ENCODE results near the gene BBS7. TPM values are rescaled to one million over a fixed set of nuclear protein-coding genes. Genes with fewer than 3 reads are reported as not detected.
A peak's percentile ranks its signal among the peaks of the same experiment; 100 is the strongest.

BBS7 gene
- total and polyA plus RNA-seq, 10 of the 15 experiments (the other 5 are each of a cell fraction or from before 2014, with no cell fraction given) = 5.2 to 15.2 (median 9.0) TPM

DNA sequence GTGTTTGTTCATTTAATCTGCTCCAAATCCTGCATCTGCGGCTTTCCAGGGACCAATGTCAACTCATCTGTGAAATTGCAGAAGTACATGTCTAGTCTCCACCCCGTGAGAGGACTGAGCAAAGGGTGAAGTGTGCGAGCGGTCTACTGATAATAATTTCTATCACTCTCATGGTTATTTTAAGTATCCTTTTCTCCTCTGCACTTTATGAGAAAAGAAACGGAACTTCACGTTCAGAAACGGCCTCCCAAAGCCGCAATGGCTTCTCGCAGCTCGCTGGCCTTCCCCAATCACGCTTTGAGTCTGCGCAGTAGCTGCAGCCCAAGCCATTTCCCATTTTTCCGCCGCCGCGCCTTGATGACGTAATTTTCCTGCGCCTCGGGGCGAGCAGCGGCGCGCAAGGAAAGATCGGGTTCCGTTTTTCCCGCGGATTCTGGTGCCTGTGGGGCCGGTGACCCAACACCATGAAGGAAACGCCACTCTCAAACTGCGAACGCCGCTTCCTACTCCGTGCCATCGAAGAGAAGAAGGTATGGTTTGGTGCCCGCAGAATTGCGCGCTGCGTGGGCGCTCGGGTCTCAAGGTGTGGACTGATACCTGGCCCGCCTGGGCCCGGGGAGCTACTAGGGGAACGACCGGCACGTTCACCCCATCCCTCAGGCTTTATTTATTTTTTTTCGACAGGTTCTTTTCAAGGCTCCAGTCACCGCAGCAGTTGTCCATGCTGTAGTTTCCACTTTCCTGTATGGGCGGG is 69.1 kb downstream of the BBS7 start, which contains the start of gene EXOSC9 (continued):
- TF ChIP-seq CHD2 (IDR thresholded peaks at IDR 0.05; ENCODE audit: borderline replicate concordance, low read depth, low read length) = no peak
- TF ChIP-seq POLR2AphosphoS2 (IDR thresholded peaks at IDR 0.05; ENCODE audit: low read depth, low read length) = no peak; the same call in 1 of the 2 replicates
- TF ChIP-seq FOXK2 (IDR thresholded peaks at IDR 0.05) = no peak
- TF ChIP-seq ZSCAN29 (IDR thresholded peaks at IDR 0.05) = 0 out of 2 replicates have a peak, but pooled peaks have one; percentile 10
- TF ChIP-seq PAX5 (IDR thresholded peaks at IDR 0.05; ENCODE audit: borderline replicate concordance, low read depth, low read length) = no peak
- TF ChIP-seq RB1 (IDR thresholded peaks at IDR 0.05; ENCODE audit: borderline replicate concordance) = peak; percentile 98; the same call in 1 of the 2 replicates
- no peak for TF ChIP-seq NFXL1 (IDR thresholded peaks at IDR 0.05; ENCODE audit: borderline replicate concordance)
- TF ChIP-seq, protein P1, sequence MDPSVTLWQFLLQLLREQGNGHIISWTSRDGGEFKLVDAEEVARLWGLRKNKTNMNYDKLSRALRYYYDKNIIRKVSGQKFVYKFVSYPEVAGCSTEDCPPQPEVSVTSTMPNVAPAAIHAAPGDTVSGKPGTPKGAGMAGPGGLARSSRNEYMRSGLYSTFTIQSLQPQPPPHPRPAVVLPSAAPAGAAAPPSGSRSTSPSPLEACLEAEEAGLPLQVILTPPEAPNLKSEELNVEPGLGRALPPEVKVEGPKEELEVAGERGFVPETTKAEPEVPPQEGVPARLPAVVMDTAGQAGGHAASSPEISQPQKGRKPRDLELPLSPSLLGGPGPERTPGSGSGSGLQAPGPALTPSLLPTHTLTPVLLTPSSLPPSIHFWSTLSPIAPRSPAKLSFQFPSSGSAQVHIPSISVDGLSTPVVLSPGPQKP (IDR thresholded peaks at IDR 0.05; ENCODE audit: low read depth, low read length) = peak; percentile 44; the same call in 1 of the 2 replicates
- peak in 1 of 2 experiments; percentile 91; a peak in 2 of 4 replicates for TF ChIP-seq SRF (IDR thresholded peaks at IDR 0.05; ENCODE audit: low read depth in 2 of 2, low read length in 2 of 2)
- peak; percentile 62; the same call in 1 of the 2 replicates for TF ChIP-seq GATAD2B (conservative IDR thresholded peaks at IDR 0.05; ENCODE audit: low read depth)
- TF ChIP-seq SREBF2 (IDR thresholded peaks at IDR 0.05; ENCODE audit: low read length) = no peak
- TF ChIP-seq MEF2A (IDR thresholded peaks at IDR 0.05; ENCODE audit: insufficient read depth, low read depth, low read length) = peak; percentile 78; the same call in 1 of the 2 replicates
- TF ChIP-seq HDAC2 (IDR thresholded peaks at IDR 0.05) = no peak
- TF ChIP-seq, protein P2, sequence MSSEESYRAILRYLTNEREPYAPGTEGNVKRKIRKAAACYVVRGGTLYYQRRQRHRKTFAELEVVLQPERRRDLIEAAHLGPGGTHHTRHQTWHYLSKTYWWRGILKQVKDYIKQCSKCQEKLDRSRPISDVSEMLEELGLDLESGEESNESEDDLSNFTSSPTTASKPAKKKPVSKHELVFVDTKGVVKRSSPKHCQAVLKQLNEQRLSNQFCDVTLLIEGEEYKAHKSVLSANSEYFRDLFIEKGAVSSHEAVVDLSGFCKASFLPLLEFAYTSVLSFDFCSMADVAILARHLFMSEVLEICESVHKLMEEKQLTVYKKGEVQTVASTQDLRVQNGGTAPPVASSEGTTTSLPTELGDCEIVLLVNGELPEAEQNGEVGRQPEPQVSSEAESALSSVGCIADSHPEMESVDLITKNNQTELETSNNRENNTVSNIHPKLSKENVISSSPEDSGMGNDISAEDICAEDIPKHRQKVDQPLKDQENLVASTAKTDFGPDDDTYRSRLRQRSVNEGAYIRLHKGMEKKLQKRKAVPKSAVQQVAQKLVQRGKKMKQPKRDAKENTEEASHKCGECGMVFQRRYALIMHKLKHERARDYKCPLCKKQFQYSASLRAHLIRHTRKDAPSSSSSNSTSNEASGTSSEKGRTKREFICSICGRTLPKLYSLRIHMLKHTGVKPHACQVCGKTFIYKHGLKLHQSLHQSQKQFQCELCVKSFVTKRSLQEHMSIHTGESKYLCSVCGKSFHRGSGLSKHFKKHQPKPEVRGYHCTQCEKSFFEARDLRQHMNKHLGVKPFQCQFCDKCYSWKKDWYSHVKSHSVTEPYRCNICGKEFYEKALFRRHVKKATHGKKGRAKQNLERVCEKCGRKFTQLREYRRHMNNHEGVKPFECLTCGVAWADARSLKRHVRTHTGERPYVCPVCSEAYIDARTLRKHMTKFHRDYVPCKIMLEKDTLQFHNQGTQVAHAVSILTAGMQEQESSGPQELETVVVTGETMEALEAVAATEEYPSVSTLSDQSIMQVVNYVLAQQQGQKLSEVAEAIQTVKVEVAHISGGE (CRISPR knock-in tag; IDR thresholded peaks at IDR 0.05) = no peak
- peak; percentile 22 to 30; a peak in 2 of 4 replicates for TF ChIP-seq EP300 (IDR thresholded peaks at IDR 0.05; ENCODE audit: borderline replicate concordance in 1 of 2, control insufficient read depth in 1 of 2, low read depth in 2 of 2, low read length in 2 of 2)
- TF ChIP-seq BACH1 (IDR thresholded peaks at IDR 0.05; ENCODE audit: borderline replicate concordance) = peak; percentile 59; the same call in 1 of the 2 replicates
- no peak for TF ChIP-seq ESRRA (IDR thresholded peaks at IDR 0.05; ENCODE audit: low read length)
- TF ChIP-seq FOS (IDR thresholded peaks at IDR 0.05; ENCODE audit: borderline replicate concordance, extremely low read depth, insufficient read length) = no peak
- TF ChIP-seq, protein P3, sequence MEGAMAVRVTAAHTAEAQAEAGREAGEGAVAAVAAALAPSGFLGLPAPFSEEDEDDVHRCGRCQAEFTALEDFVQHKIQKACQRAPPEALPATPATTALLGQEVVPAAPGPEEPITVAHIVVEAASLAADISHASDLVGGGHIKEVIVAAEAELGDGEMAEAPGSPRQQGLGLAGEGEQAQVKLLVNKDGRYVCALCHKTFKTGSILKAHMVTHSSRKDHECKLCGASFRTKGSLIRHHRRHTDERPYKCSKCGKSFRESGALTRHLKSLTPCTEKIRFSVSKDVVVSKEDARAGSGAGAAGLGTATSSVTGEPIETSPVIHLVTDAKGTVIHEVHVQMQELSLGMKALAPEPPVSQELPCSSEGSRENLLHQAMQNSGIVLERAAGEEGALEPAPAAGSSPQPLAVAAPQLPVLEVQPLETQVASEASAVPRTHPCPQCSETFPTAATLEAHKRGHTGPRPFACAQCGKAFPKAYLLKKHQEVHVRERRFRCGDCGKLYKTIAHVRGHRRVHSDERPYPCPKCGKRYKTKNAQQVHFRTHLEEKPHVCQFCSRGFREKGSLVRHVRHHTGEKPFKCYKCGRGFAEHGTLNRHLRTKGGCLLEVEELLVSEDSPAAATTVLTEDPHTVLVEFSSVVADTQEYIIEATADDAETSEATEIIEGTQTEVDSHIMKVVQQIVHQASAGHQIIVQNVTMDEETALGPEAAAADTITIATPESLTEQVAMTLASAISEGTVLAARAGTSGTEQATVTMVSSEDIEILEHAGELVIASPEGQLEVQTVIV (IDR thresholded peaks at IDR 0.05; ENCODE audit: borderline replicate concordance, partially characterized antibody) = peak; percentile 45
- TF ChIP-seq PAX8 (IDR thresholded peaks at IDR 0.05) = no peak; the same call in 1 of the 2 replicates
- TF ChIP-seq BHLHE40 (IDR thresholded peaks at IDR 0.05; ENCODE audit: borderline replicate concordance in 1 of 2, low read depth in 2 of 2, low read length in 1 of 2) = peak; percentile 77 to 78
- peak; percentile 84 for TF ChIP-seq POLR2A (IDR thresholded peaks at IDR 0.05; ENCODE audit: low read depth, low read length)
- TF ChIP-seq BRCA1 (IDR thresholded peaks at IDR 0.05; ENCODE audit: low read depth, low read length) = no peak
- TF ChIP-seq HDAC6 (IDR thresholded peaks at IDR 0.05; ENCODE audit: unreplicated experiment) = peak; percentile 15
